ENCODE measurements around the gene CDK5RAP2.

DNA sequence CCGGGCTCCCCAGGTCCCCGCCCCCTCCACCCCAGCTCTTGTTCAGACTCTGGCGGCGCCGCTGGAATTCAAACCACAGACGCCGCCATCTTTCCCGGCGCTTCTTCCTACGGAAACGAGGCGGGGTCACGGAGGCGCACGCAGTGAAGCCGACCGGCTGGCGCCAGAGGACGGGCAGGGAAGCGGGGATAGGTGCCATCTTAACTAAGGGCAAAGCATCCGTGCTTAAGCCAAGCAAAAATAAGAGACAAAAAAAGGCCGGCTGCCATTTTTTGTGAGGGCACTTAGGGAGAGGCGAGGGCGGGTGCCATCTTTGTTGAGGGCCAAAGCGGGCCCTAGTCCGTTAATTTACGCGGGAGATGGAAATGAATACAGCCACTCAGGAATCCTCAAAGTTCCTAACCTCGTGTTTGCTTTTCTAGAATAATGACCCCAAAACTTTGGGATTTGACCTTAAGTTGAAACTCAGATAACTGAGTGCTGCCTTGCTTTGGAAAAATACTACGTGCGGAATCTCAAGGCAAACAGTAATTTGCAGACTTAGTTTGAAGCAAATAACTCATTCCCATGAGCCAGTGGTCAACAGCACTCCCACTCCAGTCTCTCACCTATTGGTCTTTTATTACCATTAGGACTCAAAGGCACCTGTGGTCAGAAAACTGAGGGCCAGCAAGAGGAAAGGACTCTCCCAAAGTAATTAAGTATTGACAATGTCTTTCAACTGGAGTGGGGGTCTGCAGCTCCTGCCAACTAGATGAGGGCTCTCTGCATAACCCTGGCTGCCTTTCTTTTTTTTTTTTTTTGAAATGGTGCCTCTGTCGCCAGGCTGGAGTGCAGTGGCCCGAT, at the start of gene CDK5RAP2:
- TF ChIP-seq EZH2 (IDR thresholded peaks at IDR 0.05; ENCODE audit: borderline replicate concordance, low read length) = no peak
- TF ChIP-seq, protein P1, sequence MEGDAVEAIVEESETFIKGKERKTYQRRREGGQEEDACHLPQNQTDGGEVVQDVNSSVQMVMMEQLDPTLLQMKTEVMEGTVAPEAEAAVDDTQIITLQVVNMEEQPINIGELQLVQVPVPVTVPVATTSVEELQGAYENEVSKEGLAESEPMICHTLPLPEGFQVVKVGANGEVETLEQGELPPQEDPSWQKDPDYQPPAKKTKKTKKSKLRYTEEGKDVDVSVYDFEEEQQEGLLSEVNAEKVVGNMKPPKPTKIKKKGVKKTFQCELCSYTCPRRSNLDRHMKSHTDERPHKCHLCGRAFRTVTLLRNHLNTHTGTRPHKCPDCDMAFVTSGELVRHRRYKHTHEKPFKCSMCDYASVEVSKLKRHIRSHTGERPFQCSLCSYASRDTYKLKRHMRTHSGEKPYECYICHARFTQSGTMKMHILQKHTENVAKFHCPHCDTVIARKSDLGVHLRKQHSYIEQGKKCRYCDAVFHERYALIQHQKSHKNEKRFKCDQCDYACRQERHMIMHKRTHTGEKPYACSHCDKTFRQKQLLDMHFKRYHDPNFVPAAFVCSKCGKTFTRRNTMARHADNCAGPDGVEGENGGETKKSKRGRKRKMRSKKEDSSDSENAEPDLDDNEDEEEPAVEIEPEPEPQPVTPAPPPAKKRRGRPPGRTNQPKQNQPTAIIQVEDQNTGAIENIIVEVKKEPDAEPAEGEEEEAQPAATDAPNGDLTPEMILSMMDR (conservative IDR thresholded peaks at IDR 0.05 in 1 of 2, IDR thresholded peaks at IDR 0.05 in 1 of 2; ENCODE audit: extremely low read depth in 1 of 2, insufficient read depth in 1 of 2, low read depth in 1 of 2, low read length in 2 of 2) = no peak
